ENCODE data around the gene KMT2C. TPM values are rescaled to one million over a fixed set of nuclear protein-coding genes. Genes with fewer than 3 reads are reported as not detected.

Gene KMT2C
- total RNA-seq = 100 to 1,000 TPM; 154 to 167 TPM
- 32.8 TPM for polyA plus RNA-seq (ENCODE audit: insufficient read depth, low read depth, low replicate concordance)
- long read RNA-seq, donor 1, partial matches to known transcripts = 11 of 11 reads
- long read RNA-seq, donor 1, other reads (novel, unspliced or antisense) = 0 of 11 reads
- long read RNA-seq, donor 2 = 0 reads

- peak within 1 kb of the TSS; percentile 98 to 99 for H3K27ac ChIP-seq
- H3K36me3 ChIP-seq (ENCODE audit: low read depth, missing control alignments) = no peaks in the 10 kb centered on the region
- TF ChIP-seq POLR2A (IDR thresholded peaks at IDR 0.05) (no peak), CTCF (IDR thresholded peaks at IDR 0.05) (no peak)
- intact Hi-C loops (cut with DNase I; ENCODE audit: low total_unique reads) = no loop called here
- peaks cover 5% of the 10 kb centered on the region for H3K4me1 ChIP-seq
- WGBS, 2 donors = 0 to 1% methylated on average over 11 to 52 of the region's 107 CpGs
- DNase-seq = peak; percentile 74
- H3K9me3 ChIP-seq = no peaks in the 10 kb centered on the region
- H3K27me3 ChIP-seq = no peaks in the 10 kb centered on the region
- H3K4me3 ChIP-seq = peak within 1 kb of the TSS; percentile 96
These were observed at the start of gene KMT2C for GRCh38 chr7:152435384-152436110. Gene KMT2C, minus strand, starts transcription at chr7:152436003. Its CDS starts 217 bp downstream, at chr7:152435786.

- 83 to 90% methylated on average over 4 of the region's 4 CpGs for WGBS, 2 donors
- no peaks in the 10 kb centered on the region for H3K9me3 ChIP-seq
- no peak overlapping the region for H3K27ac ChIP-seq
- no peak for TF ChIP-seq CTCF (IDR thresholded peaks at IDR 0.05)
- no peak for TF ChIP-seq POLR2A (IDR thresholded peaks at IDR 0.05)
- H3K36me3 ChIP-seq (ENCODE audit: low read depth, missing control alignments) = no peaks in the 10 kb centered on the region
- intact Hi-C loops (cut with DNase I; ENCODE audit: low total_unique reads) = no loop called here
- no peak overlapping the region for H3K4me3 ChIP-seq
- H3K4me1 ChIP-seq = no peaks in the 10 kb centered on the region
- H3K27me3 ChIP-seq = no peaks in the 10 kb centered on the region
- no peak for DNase-seq
These were observed 45.3 kb upstream of the KMT2C start for GRCh38 chr7:152481082-152481481.

GRCh38 chr7:152480664-152481063 is 44.9 kb upstream of the KMT2C start:
- Histone ChIP-seq H3K4me1 (no peaks in the 10 kb centered on the region), H3K27ac (no peak overlapping the region), H3K27me3 (no peaks in the 10 kb centered on the region), H3K9me3 (no peaks in the 10 kb centered on the region), H3K4me3 (no peak overlapping the region), H3K36me3 (ENCODE audit: low read depth, missing control alignments) (no peaks in the 10 kb centered on the region)
- DNase-seq = no peak
- intact Hi-C loops (cut with DNase I; ENCODE audit: low total_unique reads) = no loop called here
- 89 to 97% methylated on average over 4 of the region's 4 CpGs for WGBS, 2 donors
- TF ChIP-seq CTCF (IDR thresholded peaks at IDR 0.05) (no peak), POLR2A (IDR thresholded peaks at IDR 0.05) (no peak)

GRCh38 chr7:152479595-152479994 is 43.8 kb upstream of the KMT2C start:
- H3K27ac ChIP-seq = no peak overlapping the region
- H3K9me3 ChIP-seq = no peaks in the 10 kb centered on the region
- no peak for DNase-seq
- intact Hi-C loops (cut with DNase I; ENCODE audit: low total_unique reads) = no loop called here
- no peaks in the 10 kb centered on the region for H3K36me3 ChIP-seq (ENCODE audit: low read depth, missing control alignments)
- H3K4me3 ChIP-seq = no peak overlapping the region
- H3K27me3 ChIP-seq = no peaks in the 10 kb centered on the region
- 100% methylated on average over 1 of the region's 1 CpG for WGBS, 2 donors
- no peak for TF ChIP-seq POLR2A (IDR thresholded peaks at IDR 0.05)
- no peak for TF ChIP-seq CTCF (IDR thresholded peaks at IDR 0.05)
- H3K4me1 ChIP-seq = no peaks in the 10 kb centered on the region

GRCh38 chr7:152478140-152478539 is 42.3 kb upstream of the KMT2C start:
- intact Hi-C loops (cut with DNase I; ENCODE audit: low total_unique reads) = no loop called here
- Histone ChIP-seq H3K4me1 (no peaks in the 10 kb centered on the region), H3K36me3 (ENCODE audit: low read depth, missing control alignments) (no peaks in the 10 kb centered on the region), H3K27me3 (no peaks in the 10 kb centered on the region), H3K27ac (no peak overlapping the region), H3K4me3 (no peak overlapping the region), H3K9me3 (no peaks in the 10 kb centered on the region)
- TF ChIP-seq POLR2A (IDR thresholded peaks at IDR 0.05) (no peak), CTCF (IDR thresholded peaks at IDR 0.05) (no peak)
- WGBS, 2 donors = 92 to 93% methylated on average over 2 of the region's 2 CpGs
- no peak for DNase-seq
